ENCODE data around the gene ABCA7. TPM values are rescaled to one million over a fixed set of nuclear protein-coding genes. Genes with fewer than 3 reads are reported as not detected.

ABCA7 gene
- total RNA-seq, 1 experiment from 2014 or later, result 23.8 TPM

DNA sequence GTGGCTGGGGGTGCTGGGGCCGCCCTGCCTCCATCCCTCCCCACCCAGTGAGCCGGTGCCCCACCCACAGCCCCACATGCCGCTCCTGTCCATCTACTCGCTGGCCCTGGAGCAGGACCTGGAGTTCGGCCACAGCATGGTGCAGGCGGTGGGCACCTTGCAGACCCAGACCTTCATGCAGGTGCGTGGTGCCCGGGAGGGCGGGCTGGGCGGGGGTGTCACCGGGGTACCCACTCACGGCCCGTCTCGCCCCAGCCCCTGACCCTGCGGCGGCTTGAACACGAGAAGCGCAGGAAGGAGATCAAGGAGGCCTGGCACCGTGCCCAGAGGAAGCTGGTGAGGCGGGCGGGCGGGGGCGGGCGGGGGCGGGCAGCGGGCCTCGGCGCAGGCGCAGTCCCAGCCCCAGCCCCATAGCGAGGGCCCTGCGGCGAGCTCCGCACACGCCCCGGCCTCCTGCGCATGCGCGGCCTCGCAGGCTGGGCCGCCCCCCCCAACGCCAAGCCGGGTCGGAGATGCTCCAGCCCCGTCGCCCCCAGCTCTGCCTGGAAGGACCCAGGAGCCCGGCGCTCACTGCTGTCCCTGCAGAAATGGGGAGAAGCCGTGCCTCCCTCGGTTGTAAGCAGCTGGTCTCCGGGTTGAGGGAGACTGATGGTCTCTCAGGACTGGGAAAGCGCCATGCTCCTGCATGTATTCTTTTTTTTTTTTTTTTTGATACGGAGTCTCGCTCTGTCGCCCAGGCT, 34.8 kb downstream of the ABCA7 start:
- Histone ChIP-seq H3K9me2 (replicated peaks; ENCODE audit: insufficient read depth, low read length) (no peaks in the 10 kb centered on the region), H3K9ac (ENCODE audit: low read length) (peak overlapping the region; percentile 81), H3K4me3 (ENCODE audit: low read length) (peak overlapping the region; percentile 78), H4K20me1 (ENCODE audit: insufficient read depth, low read depth, low read length) (peaks cover 5% of the 10 kb centered on the region; the same call in 1 of the 2 replicates), H2AFZ (ENCODE audit: low read length) (peak overlapping the region; percentile 76; the same call in 1 of the 2 replicates), H3K27me3 (ENCODE audit: low read length) (no peaks in the 10 kb centered on the region), H3K36me3 (ENCODE audit: insufficient read depth, low read length) (peaks cover 6% of the 10 kb centered on the region; the same call in 1 of the 2 replicates), H3K79me2 (ENCODE audit: low read length) (no peaks in the 10 kb centered on the region), H3K27ac (ENCODE audit: low read length) (peak overlapping the region; percentile 90), H3K4me1 (ENCODE audit: low read length) (peaks cover 39% of the 10 kb centered on the region), H3K9me3 (ENCODE audit: low read length) (no peaks in the 10 kb centered on the region), H3K4me2 (ENCODE audit: low read depth, low read length, poor library complexity, severe bottlenecking) (peak overlapping the region; percentile 97)
- peak; percentile 97 for DNase-seq

DNA sequence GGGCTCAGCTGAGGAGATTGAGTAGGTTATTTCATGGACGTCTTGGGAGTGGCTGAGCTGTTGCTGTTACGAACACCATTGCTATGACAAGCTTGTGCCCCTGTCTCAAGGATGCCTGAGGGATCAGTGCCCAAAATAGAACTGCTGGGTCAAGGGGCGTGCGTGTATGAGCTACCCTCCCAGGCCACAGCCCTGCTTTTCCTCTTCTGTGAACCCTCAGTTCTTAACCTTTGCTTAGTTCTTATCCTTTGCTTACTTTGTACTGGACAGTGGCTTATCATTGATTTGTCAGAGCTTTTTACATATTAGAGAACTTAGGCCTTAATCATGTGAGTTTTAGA, 36.1 kb downstream of the ABCA7 start:
- H3K4me3 ChIP-seq (ENCODE audit: low read length), result no peak overlapping the region
- no peaks in the 10 kb centered on the region for H3K27me3 ChIP-seq (ENCODE audit: low read length)
- H3K27ac ChIP-seq (ENCODE audit: low read length), result peak overlapping the region; percentile 90
- no peak overlapping the region for H2AFZ ChIP-seq (ENCODE audit: low read length)
- H3K4me2 ChIP-seq (ENCODE audit: low read depth, low read length, poor library complexity, severe bottlenecking), result no peak overlapping the region
- H3K9ac ChIP-seq (ENCODE audit: low read length), result 0 out of 2 replicates have a peak overlapping the region, but pooled peaks have one; percentile 81
- no peaks in the 10 kb centered on the region for H3K9me3 ChIP-seq (ENCODE audit: low read length)
- peaks cover 5% of the 10 kb centered on the region; the same call in 1 of the 2 replicates for H4K20me1 ChIP-seq (ENCODE audit: insufficient read depth, low read depth, low read length)
- no peaks in the 10 kb centered on the region for H3K9me2 ChIP-seq (replicated peaks; ENCODE audit: insufficient read depth, low read length)
- peaks cover 39% of the 10 kb centered on the region for H3K4me1 ChIP-seq (ENCODE audit: low read length)
- no peaks in the 10 kb centered on the region for H3K79me2 ChIP-seq (ENCODE audit: low read length)
- peaks cover 6% of the 10 kb centered on the region; the same call in 1 of the 2 replicates for H3K36me3 ChIP-seq (ENCODE audit: insufficient read depth, low read length)
- no peak for DNase-seq

DNA sequence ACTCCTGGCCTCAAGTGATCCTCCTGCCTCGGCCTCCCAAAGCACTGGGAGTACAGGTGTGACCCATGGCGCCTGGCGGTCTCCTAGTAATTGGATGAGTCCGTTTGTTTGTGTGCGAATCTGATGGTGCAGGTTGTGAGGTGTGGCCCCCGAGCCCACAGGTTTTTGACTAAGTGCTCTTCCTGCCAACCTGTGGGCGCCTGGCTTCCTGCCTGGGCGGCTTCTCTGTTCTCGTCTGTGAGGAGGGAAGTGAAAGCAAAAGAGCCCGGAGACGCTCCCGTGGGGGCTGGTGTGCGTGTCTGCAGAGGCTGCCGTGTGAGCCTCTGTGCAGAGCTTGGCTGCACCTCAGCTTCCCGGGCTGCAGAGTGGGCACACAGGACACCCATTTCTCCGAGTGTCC, 37.0 kb downstream of the ABCA7 start:
- Histone ChIP-seq H3K27ac (ENCODE audit: low read length) (peak overlapping the region; percentile 90), H2AFZ (ENCODE audit: low read length) (no peak overlapping the region), H3K9ac (ENCODE audit: low read length) (no peak overlapping the region), H3K4me3 (ENCODE audit: low read length) (peak overlapping the region; percentile 55; the same call in 1 of the 2 replicates), H3K36me3 (ENCODE audit: insufficient read depth, low read length) (peaks cover 6% of the 10 kb centered on the region; the same call in 1 of the 2 replicates), H3K4me1 (ENCODE audit: low read length) (peaks cover 39% of the 10 kb centered on the region), H3K4me2 (ENCODE audit: low read depth, low read length, poor library complexity, severe bottlenecking) (peak overlapping the region; percentile 60), H3K27me3 (ENCODE audit: low read length) (no peaks in the 10 kb centered on the region), H3K9me3 (ENCODE audit: low read length) (no peaks in the 10 kb centered on the region), H3K9me2 (replicated peaks; ENCODE audit: insufficient read depth, low read length) (no peaks in the 10 kb centered on the region), H3K79me2 (ENCODE audit: low read length) (no peaks in the 10 kb centered on the region), H4K20me1 (ENCODE audit: insufficient read depth, low read depth, low read length) (peaks cover 5% of the 10 kb centered on the region; the same call in 1 of the 2 replicates)
- DNase-seq, result peak; percentile 99

DNA sequence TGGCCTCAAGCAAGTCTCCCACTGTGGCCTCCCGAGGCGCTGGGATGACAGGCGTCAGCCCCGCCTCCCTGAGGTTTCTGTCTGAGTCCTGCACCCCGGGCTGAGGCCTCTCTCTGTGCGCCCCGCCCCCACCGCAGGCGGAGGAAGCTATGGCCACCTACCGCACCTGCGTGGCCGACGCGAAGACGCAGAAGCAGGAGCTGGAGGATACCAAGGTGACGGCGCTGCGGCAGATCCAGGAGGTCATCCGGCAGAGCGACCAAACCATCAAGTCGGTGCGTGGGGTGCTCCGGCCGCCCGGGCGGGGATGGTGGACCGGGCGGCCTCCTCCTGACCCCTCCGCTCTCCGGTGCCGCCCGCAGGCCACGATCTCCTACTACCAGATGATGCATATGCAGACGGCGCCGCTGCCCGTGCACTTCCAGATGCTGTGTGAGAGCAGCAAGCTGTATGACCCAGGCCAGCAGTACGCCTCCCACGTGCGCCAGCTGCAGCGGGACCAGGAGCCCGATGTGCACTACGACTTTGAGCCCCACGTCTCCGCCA, 39.7 kb downstream of the ABCA7 start:
- Histone ChIP-seq H3K9me2 (replicated peaks; ENCODE audit: insufficient read depth, low read length) (no peaks in the 10 kb centered on the region), H2AFZ (ENCODE audit: low read length) (no peak overlapping the region), H3K27me3 (ENCODE audit: low read length) (no peaks in the 10 kb centered on the region), H3K4me2 (ENCODE audit: low read depth, low read length, poor library complexity, severe bottlenecking) (no peak overlapping the region), H3K9me3 (ENCODE audit: low read length) (no peaks in the 10 kb centered on the region), H3K79me2 (ENCODE audit: low read length) (no peaks in the 10 kb centered on the region), H3K36me3 (ENCODE audit: insufficient read depth, low read length) (peaks cover 17% of the 10 kb centered on the region; the same call in 1 of the 2 replicates), H3K4me1 (ENCODE audit: low read length) (peaks cover 43% of the 10 kb centered on the region), H3K9ac (ENCODE audit: low read length) (no peak overlapping the region), H3K4me3 (ENCODE audit: low read length) (no peak overlapping the region), H3K27ac (ENCODE audit: low read length) (no peak overlapping the region), H4K20me1 (ENCODE audit: insufficient read depth, low read depth, low read length) (peaks cover 6% of the 10 kb centered on the region)
- DNase-seq, result no peak

DNA sequence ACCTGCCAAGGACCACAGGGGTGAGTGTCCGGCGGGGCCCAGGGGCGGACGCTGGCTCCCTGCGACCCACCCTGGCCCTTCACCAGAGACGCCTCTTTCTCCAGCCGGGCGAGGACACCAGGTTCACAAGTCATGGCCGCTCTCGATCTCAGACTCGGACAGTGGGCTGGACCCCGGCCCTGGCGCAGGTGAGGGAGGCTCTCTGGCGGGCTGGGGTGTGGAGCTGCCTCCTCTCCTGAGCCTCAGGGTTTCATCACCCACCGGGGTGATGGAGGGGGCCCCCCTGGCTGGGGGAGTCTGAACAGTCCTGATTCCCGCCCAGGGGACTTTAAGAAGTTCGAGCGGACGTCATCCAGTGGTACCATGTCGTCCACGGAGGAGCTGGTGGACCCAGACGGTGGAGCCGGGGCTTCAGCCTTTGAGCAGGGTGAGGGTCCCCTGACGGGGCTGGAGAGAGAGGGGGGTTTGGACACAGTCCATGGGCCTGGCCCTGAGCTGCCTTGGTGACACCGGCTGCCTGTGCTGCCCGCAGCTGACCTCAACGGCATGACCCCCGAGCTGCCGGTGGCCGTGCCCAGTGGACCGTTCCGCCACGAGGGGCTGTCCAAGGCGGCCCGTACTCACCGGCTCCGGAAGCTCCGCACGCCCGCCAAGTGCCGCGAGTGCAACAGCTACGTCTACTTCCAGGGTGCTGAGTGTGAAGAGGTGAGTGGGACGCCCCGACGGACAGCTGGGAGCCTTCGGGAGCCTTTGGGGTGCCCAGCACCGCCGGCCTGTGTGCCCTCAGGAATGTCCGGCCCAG, 40.7 kb downstream of the ABCA7 start:
- no peak overlapping the region for H3K27ac ChIP-seq (ENCODE audit: low read length)
- peaks cover 6% of the 10 kb centered on the region for H4K20me1 ChIP-seq (ENCODE audit: insufficient read depth, low read depth, low read length)
- H3K4me3 ChIP-seq (ENCODE audit: low read length), result no peak overlapping the region
- H3K9me2 ChIP-seq (replicated peaks; ENCODE audit: insufficient read depth, low read length), result no peaks in the 10 kb centered on the region
- H3K4me1 ChIP-seq (ENCODE audit: low read length), result peaks cover 36% of the 10 kb centered on the region
- no peak overlapping the region for H2AFZ ChIP-seq (ENCODE audit: low read length)
- H3K4me2 ChIP-seq (ENCODE audit: low read depth, low read length, poor library complexity, severe bottlenecking), result no peak overlapping the region
- no peaks in the 10 kb centered on the region for H3K27me3 ChIP-seq (ENCODE audit: low read length)
- no peaks in the 10 kb centered on the region for H3K9me3 ChIP-seq (ENCODE audit: low read length)
- H3K79me2 ChIP-seq (ENCODE audit: low read length), result no peaks in the 10 kb centered on the region
- H3K9ac ChIP-seq (ENCODE audit: low read length), result no peak overlapping the region
- no peak for DNase-seq
- peaks cover 17% of the 10 kb centered on the region; the same call in 1 of the 2 replicates for H3K36me3 ChIP-seq (ENCODE audit: insufficient read depth, low read length)

DNA sequence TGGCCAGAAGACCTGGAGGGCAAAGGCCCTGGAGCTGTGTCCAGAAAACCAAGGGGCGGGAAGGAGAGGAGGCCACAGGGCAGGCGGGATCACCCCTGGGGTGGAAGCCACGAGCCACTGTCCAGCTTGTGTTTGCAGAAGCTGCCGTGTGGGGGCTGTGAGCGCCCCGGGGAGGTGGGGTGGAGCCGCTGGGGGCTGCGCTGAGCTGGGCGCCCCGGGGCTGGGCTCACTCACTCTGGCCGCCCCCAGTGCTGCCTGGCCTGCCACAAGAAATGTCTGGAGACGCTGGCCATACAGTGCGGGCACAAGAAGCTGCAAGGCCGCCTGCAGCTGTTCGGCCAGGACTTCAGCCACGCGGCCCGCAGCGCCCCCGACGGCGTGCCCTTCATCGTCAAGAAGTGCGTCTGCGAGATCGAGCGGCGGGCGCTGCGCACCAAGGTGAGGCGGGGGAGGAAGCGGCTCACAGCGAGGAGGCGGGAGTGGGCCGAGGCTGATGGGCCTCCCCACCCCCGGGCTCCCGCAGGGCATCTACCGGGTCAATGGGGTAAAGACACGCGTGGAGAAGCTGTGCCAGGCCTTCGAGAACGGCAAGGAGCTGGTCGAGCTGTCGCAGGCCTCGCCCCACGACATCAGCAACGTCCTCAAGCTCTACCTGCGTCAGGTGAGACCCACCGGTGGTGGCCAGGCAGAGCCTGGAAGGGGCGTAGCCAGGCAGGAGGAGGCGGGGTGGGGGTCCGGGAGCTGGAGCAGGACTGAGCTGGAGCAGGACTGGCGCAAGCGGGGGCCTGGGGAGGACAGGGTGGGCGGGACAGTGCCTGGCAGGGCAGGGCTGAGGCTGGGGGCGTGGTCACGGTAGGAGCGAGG, 41.6 kb downstream of the ABCA7 start:
- H3K36me3 ChIP-seq (ENCODE audit: insufficient read depth, low read length), result peaks cover 15% of the 10 kb centered on the region; the same call in 1 of the 2 replicates
- no peak overlapping the region for H3K27ac ChIP-seq (ENCODE audit: low read length)
- H3K4me2 ChIP-seq (ENCODE audit: low read depth, low read length, poor library complexity, severe bottlenecking), result no peak overlapping the region

DNA sequence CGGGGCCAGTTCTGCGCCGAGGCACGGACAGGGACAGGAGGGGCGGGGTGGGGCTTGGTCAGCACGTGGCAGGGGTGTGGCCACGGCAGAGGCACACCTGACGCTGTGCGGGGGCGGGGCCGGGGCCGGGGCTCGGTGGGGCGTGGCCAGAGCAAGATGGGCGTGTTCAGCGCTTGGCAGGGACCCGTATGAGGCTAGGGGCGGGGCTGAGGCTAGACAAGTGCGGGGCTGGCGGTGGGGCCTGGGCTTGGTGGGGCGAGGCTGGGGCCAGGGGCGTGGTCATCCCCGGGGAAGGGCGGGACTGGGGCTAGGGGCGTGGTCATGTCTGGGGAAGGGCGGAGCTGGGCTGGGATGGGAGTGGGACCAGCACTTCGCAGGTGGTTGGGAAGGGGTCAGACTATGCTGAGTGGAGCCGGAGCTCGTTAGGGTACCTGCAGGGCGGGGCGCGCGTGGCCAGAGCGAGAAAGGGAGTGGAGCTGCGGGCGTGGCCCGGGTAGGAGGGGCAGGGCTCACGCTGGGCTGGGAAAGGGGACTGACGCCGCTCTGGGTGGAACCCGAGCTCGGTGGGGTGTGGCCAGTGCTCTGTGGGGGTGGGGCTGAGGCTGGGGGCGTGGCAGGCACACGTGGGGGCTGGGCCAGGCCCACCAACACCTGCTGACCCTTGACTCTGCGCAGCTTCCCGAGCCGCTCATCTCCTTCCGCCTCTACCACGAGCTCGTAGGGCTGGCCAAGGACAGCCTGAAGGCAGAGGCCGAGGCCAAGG, 42.4 kb downstream of the ABCA7 start:
- H3K36me3 ChIP-seq (ENCODE audit: insufficient read depth, low read length), result peaks cover 15% of the 10 kb centered on the region; the same call in 1 of the 2 replicates
- no peak overlapping the region for H3K9ac ChIP-seq (ENCODE audit: low read length)
- no peak overlapping the region for H2AFZ ChIP-seq (ENCODE audit: low read length)

More for the DNA sequence above, 41.6 kb downstream of the ABCA7 start:
- no peaks in the 10 kb centered on the region for H3K9me2 ChIP-seq (replicated peaks; ENCODE audit: insufficient read depth, low read length)
- H3K9me3 ChIP-seq (ENCODE audit: low read length), result no peaks in the 10 kb centered on the region
- no peak overlapping the region for H2AFZ ChIP-seq (ENCODE audit: low read length)
- H3K79me2 ChIP-seq (ENCODE audit: low read length), result no peaks in the 10 kb centered on the region
- H3K4me1 ChIP-seq (ENCODE audit: low read length), result peaks cover 28% of the 10 kb centered on the region
- no peak overlapping the region for H3K4me3 ChIP-seq (ENCODE audit: low read length)
- no peak for DNase-seq
- H4K20me1 ChIP-seq (ENCODE audit: insufficient read depth, low read depth, low read length), result peaks cover 6% of the 10 kb centered on the region
- H3K9ac ChIP-seq (ENCODE audit: low read length), result no peak overlapping the region
- no peaks in the 10 kb centered on the region for H3K27me3 ChIP-seq (ENCODE audit: low read length)

More for the DNA sequence above, 42.4 kb downstream of the ABCA7 start:
- H3K4me1 ChIP-seq (ENCODE audit: low read length), result peaks cover 21% of the 10 kb centered on the region
- no peaks in the 10 kb centered on the region for H3K79me2 ChIP-seq (ENCODE audit: low read length)
- peaks cover 6% of the 10 kb centered on the region for H4K20me1 ChIP-seq (ENCODE audit: insufficient read depth, low read depth, low read length)
- no peaks in the 10 kb centered on the region for H3K9me3 ChIP-seq (ENCODE audit: low read length)
- no peaks in the 10 kb centered on the region for H3K27me3 ChIP-seq (ENCODE audit: low read length)
- H3K9me2 ChIP-seq (replicated peaks; ENCODE audit: insufficient read depth, low read length), result no peaks in the 10 kb centered on the region
- H3K4me2 ChIP-seq (ENCODE audit: low read depth, low read length, poor library complexity, severe bottlenecking), result peak overlapping the region; percentile 43
- no peak overlapping the region; the same call in 1 of the 2 replicates for H3K4me3 ChIP-seq (ENCODE audit: low read length)
- no peak overlapping the region; the same call in 1 of the 2 replicates for H3K27ac ChIP-seq (ENCODE audit: low read length)
- DNase-seq, result peak; percentile 97
